ENCODE data around the gene PCDHGA7.
"Not testable (repeated sequence)": the region's sequence is repeated elsewhere in the genome, so short reads cannot be mapped to it uniquely, and the experiment has no call there.

PCDHGA7 gene

DNA sequence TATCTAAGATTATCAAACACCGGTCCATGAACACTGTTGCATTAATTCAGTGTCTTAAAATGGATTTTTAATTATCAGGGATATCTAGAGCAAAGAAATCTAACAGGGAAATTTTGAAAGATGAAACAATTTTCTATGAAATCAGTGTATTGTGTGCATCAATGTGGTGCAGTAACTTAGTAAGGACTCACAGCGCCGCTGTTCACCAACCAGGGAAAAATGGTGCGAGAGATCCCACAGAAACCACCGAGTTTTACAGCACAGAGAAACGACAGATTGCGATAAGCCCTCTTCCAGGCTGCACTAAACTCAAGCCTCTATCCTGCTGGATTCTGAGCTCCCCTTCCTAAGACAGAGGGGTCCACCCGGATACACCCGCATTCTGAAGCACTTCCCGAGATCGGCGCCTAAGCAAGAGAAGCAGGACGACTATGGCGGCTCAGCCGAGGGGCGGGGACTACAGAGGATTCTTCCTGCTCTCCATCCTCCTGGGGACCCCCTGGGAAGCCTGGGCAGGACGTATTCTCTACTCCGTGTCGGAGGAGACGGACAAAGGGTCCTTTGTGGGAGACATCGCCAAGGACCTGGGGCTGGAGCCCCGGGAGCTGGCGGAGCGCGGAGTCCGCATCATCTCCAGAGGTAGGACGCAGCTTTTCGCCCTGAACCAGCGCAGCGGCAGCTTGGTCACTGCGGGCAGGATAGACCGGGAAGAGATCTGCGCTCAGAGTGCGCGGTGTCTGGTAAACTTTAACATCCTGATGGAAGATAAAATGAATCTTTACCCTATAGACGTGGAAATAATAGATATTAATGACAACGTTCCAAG lies at the start of gene PCDHGA7:
Gene PCDHGA7, plus strand, starts transcription at position 274 of the 826 bp plus-strand sequence. Its CDS starts 158 bp downstream, at position 432.
- no peak for DNase-seq (ENCODE audit: low read depth)

DNA sequence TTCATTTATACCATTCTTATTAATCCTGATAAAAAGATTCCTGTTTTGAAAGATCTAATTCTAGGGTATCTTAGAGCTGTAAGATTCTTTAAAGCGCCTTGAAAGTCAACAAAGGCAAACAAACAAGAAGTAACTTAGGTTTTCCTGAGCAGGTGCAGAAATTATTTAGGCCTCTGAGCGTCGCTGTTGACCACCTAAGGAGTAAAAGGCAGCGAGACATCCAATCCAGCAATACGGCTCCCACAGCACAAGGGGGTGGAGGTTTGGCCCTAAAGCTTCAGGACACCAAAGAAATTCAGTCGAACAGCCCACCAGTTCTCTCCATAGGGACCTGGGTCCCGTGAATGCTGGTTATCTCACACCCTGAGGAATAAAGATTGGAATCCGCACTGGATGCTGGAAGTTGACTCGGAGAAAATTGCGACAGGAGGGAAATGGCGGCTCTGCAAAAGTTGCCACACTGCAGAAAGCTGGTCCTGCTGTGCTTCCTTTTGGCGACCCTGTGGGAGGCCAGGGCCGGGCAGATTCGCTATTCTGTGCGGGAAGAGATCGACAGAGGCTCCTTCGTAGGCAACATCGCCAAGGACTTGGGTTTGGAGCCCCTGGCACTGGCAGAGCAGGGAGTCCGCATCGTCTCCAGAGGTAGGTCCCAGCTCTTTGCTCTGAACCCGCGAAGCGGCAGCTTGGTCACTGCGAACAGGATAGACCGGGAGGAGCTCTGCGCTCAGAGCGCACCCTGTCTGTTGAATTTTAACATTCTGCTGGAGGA lies 43.8 kb upstream of the PCDHGA7 start, which contains the start of gene PCDHGA2:
Gene PCDHGA2, plus strand, starts transcription at position 223 of the 769 bp plus-strand sequence.
- no peak for DNase-seq (ENCODE audit: low read depth)

DNA sequence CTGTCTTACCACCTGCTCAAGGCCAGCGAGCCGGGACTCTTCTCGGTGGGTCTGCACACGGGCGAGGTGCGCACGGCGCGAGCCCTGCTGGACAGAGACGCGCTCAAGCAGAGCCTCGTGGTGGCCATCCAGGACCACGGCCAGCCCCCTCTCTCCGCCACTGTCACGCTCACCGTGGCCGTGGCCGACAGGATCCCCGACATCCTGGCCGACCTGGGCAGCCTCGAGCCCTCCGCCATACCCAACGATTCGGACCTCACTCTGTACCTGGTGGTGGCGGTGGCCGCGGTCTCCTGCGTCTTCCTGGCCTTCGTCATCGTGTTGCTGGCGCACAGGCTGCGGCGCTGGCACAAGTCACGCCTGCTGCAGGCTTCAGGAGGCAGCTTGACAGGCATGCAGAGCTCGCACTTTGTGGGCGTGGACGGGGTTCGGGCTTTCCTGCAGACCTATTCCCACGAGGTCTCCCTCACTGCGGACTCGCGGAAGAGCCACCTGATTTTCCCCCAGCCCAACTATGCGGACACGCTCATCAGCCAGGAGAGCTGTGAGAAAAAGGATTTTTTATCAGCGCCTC lies 41.7 kb upstream of the PCDHGA7 start:
- not testable (repeated sequence) for DNase-seq (ENCODE audit: low read depth)

DNA sequence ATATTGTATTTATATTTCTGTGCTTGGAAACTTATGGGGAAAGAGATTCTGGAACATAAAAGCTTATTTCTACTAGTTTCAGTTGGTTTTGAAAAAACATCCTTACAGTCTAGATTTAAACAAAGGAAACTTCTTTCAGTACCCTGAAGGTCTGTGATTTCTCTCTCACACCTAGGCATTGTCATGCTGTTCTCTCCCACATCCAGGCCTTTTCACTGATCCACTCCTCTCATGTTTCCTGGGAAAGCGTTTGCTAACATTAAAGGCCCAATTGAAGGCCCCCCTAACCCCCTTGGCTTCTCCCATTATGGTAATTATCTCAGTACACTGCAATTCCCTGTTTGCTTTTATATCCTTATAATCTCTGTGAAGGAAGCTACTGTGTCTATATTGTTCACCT lies 39.8 kb upstream of the PCDHGA7 start:
- no peak for DNase-seq (ENCODE audit: low read depth)

DNA sequence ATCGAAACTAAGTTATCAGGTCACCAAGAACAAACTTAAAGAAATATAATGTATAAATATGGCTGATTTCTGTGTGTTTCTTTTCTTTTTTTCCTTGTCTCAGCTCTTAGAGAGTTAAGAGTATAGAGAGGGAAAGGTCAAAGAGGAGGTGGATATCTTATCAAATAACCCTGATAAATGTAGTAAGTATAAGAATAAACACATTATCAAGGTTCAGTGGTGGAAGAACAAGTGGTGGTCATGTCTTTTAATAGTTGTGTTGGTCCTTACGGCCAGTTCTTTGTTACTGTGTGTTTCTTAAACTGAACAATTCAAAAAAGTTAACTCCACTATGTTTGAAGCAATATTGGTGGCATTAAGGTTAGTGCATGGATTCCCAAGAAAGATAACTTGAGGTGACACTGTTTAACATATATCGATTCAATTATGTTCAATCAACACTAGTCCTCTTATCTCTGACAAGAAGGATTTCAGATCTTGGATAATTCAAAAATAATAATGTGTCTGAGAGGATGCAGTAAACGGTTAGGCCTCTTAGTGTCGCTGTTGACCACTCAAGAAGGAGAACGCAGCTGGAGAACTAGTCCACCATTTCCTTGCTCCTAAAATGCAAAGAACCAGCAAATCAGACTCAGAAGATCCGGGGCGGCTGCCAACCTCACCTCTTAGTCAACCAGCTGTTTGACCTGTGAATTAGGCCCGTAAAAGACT lies 39.1 kb upstream of the PCDHGA7 start, which contains the start of gene PCDHGA3:
Gene PCDHGA3, plus strand, starts transcription at position 588 of the 711 bp plus-strand sequence. CDS start 205 bp downstream, outside the sequence.
- no peak for DNase-seq (ENCODE audit: low read depth)

DNA sequence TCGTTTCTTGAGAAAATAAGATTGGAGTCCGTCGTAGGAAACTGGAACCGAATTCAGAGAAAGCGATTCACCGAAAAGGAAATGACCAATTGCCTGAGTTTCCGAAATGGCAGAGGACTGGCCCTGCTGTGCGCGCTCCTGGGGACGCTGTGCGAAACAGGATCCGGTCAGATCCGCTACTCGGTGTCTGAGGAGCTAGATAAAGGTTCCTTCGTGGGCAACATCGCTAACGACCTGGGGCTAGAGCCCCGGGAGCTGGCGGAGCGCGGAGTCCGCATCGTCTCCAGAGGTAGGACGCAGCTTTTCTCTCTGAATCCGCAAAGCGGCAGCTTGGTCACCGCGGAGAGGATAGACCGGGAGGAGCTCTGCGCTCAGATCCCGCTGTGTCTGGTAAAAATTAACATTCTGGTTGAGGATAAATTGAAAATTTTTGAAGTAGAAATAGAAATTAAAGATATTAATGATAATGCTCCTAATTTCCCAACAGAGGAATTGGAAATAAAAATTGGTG lies 38.5 kb upstream of the PCDHGA7 start:
- DNase-seq (ENCODE audit: low read depth), result no peak

DNA sequence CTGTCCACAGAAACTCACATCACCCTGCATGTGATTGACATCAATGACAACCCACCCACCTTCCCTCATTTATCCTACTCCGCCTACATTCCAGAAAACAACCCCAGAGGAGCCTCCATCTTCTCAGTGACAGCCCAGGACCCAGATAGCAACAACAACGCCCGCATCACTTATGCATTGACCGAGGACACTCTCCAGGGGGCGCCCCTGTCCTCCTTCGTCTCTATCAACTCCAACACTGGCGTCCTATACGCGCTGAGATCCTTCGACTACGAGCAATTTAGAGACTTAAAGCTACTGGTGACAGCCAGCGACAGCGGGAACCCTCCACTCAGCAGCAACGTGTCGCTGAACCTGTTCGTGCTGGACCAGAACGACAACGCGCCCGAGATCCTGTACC lies 37.2 kb upstream of the PCDHGA7 start:
- no peak for DNase-seq (ENCODE audit: low read depth)

DNA sequence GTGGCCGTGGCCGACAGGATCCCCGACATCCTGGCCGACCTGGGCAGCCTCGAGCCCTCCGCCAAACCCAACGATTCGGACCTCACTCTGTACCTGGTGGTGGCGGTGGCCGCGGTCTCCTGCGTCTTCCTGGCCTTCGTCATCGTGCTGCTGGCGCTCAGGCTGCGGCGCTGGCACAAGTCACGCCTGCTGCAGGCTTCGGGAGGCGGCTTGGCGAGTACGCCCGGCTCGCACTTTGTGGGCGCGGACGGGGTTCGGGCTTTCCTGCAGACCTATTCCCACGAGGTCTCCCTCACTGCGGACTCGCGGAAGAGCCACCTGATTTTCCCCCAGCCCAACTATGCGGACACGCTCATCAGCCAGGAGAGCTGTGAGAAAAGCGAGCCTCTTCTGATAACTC lies 36.5 kb upstream of the PCDHGA7 start:
- not testable (repeated sequence) for DNase-seq (ENCODE audit: low read depth)

DNA sequence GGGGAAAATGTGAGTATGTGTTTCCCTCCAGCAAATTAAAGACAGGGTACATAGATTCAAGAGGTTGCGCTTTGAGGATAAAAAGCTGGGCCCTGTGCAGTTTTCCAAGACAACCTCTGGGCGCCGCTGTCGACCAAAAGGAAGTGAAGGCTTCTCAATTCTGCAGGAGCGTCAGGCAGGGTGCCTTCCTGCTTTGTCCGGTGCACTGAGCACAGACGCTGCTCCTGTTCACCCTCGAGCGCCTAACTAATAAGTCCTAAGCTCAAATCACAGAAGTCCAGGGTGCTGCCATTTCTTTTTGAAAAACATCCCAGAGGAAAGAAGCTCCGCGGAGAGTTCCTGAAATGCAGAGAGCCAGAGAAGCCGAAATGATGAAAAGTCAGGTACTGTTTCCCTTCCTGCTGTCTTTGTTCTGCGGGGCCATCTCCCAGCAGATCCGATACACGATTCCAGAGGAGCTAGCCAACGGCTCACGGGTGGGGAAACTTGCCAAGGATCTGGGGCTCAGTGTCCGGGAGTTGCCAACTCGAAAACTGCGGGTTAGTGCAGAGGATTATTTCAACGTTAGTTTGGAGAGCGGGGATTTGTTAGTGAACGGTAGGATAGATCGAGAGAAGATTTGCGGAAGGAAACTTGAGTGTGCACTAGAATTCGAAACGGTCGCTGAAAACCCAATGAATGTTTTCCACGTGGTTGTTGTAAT lies 32.5 kb upstream of the PCDHGA7 start, which contains the start of gene PCDHGB1:
Gene PCDHGB1, plus strand, starts transcription at position 183 of the 703 bp plus-strand sequence. Its CDS starts 162 bp downstream, at position 345.
- no peak for DNase-seq (ENCODE audit: low read depth)

DNA sequence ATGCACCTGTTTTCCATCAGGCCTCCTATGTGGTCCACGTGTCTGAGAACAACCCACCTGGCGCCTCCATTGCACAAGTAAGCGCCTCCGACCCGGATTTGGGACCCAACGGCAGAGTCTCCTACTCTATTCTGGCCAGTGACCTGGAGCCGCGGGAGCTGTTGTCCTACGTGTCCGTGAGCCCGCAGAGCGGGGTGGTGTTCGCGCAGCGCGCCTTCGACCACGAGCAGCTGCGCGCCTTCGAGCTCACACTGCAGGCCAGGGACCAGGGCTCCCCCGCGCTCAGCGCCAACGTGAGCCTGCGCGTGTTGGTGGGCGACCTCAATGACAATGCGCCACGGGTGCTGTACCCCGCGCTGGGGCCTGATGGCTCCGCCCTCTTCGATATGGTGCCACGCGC lies 31.0 kb upstream of the PCDHGA7 start:
- no peak for DNase-seq (ENCODE audit: low read depth)

DNA sequence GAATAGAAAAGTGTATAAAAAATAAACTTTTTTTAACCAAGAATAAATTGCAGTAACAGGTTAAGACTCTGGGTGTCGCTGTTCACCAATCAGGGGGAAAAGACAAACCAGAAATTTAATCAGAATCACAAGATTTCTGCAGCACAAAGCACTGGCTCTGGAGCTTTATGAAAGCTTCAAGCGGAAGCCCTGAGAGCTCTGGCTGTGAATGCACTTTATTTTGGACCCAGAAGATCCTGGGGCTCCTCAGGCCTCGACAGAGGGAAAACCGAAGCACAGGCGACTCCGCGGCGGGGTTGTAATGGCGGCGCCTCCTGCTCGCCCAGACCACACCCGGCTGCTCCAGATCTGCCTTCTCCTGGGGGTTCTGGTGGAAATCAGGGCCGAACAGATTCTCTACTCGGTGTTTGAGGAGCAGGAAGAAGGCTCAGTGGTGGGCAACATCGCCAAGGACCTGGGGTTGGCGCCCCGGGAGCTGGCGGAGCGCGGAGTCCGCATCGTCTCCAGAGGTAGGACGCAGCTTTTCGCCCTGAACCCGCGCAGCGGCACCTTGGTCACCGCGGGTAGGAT lies 27.6 kb upstream of the PCDHGA7 start, which contains the start of gene PCDHGA4:
Gene PCDHGA4, plus strand, starts transcription at position 122 of the 570 bp plus-strand sequence. Its CDS starts 87 bp downstream, at position 209.
- DNase-seq (ENCODE audit: low read depth), result no peak

DNA sequence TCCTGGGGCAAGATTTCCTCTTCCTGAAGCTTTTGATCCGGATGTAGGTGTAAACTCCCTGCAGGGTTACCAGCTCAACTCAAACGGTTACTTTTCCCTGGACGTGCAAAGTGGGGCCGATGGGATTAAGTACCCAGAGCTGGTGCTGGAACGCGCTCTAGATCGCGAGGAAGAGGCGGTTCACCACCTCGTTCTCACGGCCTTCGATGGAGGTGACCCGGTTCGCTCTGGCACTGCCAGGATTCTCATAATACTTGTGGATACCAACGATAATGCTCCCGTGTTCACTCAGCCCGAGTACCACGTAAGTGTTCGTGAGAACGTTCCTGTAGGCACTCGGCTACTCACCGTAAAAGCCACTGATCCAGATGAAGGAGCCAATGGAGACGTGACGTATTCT lies 26.9 kb upstream of the PCDHGA7 start:
- no peak for DNase-seq (ENCODE audit: low read depth)

DNA sequence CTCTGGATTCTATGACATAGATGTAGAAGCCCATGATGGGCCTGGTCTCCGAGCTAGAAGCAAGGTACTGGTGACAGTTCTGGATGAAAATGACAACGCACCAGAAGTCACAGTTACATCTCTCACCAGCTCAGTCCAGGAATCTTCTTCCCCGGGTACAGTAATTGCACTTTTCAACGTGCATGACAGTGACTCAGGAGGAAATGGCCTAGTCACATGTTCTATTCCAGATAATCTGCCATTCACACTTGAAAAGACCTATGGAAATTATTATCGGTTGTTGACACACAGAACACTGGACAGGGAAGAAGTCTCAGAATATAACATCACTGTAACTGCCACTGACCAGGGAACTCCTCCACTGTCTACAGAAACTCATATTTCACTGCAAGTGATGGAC lies 26.4 kb upstream of the PCDHGA7 start:
- no peak for DNase-seq (ENCODE audit: low read depth)

DNA sequence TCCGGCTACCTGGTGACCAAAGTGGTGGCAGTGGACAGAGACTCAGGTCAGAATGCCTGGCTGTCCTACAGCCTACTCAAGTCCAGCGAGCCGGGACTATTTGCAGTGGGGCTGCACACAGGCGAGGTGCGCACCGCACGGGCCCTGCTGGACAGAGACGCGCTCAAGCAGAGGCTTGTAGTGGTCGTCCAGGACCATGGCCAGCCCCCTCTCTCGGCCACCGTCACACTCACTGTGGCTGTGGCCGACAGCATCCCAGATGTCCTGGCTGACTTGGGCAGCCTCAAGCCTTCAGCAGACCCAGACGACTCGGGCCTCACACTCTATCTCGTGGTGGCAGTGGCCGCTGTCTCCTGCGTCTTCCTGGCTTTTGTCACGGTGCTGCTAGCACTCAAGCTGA lies 25.6 kb upstream of the PCDHGA7 start:
- DNase-seq (ENCODE audit: low read depth), result no peak

DNA sequence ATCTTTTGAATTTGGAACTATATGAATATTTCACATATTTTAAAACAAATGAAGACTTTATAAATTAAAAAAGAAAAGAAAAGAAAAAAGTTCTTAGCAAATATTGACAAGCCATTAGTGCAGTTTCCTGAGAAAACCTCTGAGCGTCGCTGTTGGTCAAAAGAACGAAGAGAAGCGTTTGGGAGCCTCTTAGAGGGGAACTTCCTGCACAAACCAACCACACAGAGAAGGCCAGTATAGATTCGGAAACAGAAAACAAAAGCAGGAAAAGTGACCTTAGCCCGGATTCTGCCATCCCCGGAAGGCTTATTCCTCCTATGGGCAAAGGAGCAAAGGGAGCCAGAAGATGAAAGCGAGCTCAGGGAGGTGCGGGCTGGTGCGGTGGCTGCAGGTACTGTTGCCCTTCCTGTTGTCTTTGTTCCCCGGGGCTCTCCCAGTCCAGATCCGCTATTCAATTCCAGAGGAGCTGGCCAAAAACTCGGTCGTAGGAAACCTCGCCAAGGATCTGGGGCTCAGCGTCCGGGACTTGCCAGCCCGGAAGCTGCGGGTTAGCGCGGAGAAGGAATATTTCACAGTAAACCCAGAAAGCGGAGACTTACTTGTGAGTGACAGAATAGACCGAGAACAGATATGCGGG lies 22.6 kb upstream of the PCDHGA7 start, which contains the start of gene PCDHGB2:
Gene PCDHGB2, plus strand, starts transcription at position 205 of the 637 bp plus-strand sequence. Its CDS starts 142 bp downstream, at position 347.
- DNase-seq (ENCODE audit: low read depth), result peak; percentile 4

DNA sequence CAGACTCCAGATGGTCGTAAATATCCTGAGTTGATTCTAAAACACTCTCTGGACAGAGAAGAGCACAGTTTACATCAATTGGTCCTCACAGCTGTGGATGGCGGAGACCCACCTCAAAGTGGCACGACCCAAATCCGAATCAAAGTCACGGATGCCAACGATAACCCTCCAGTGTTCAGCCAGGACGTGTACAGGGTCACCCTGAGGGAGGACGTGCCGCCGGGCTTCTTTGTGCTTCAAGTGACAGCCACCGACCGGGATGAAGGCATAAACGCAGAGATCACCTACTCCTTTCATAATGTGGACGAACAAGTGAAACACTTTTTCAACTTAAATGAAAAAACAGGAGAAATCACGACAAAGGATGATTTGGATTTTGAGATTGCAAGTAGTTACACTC lies 21.9 kb upstream of the PCDHGA7 start:
- no peak for DNase-seq (ENCODE audit: low read depth)

DNA sequence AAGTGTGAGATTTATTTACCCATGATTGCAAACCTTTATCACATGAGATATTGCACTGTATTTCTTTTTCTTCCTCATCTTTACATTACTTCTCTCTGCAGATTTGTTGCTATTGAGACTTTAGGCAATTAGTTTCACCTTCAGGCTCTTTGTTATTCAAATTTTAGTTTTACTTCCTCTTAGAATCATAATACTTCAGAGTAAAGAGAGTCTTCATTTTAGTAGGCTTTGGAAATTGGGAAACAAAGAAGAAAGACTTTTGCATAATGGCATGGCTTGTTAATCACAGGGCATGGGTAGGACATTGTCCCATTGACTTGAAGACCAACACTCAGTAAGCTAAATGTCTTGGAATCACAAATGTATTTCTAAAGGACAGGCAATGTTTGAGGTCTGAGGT lies 19.8 kb upstream of the PCDHGA7 start:
- no peak for DNase-seq (ENCODE audit: low read depth)

DNA sequence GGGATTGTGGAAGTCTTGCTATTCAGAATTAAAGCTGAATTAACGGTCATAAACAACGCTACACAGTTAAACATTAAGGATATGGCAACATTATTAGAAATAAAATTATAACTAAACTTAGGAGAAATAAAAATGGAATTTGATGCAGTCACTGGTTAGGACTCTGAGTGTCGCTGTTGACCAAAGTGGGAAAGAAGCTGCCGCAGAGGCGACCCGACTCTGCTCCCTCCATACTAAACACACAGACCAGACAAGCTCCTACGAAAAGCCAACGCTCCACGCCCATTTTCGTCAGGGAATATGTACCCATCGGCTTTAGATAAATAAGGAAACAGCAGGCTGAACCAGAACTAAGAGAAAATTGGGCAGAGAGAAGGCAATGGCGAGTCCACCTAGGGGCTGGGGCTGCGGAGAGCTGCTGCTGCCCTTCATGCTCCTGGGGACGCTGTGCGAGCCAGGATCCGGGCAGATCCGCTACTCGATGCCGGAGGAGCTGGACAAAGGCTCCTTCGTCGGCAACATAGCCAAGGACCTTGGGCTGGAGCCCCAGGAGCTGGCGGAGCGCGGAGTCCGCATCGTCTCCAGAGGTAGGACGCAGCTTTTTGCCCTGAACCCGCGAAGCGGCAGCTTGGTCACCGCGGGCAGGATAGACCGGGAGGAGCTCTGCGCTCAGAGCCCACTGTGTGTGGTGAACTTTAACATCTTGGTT lies 18.4 kb upstream of the PCDHGA7 start, which contains the start of gene PCDHGA5:
Gene PCDHGA5, plus strand, starts transcription at position 211 of the 709 bp plus-strand sequence. Its CDS starts 169 bp downstream, at position 380.
- no peak for DNase-seq (ENCODE audit: low read depth)

Data from HS-5 (cell line).